Mucosa of descending colon (tissue), 3 donors: ENCODE data around the gene EMX1. TPM values are rescaled to one million over a fixed set of nuclear protein-coding genes. Genes with fewer than 3 reads are reported as not detected.
"Not testable (repeated sequence)": the region's sequence is repeated elsewhere in the genome, so short reads cannot be mapped to it uniquely, and the experiment has no call there.

Source experiments
- ATAC-seq: fragments of 200-7000 bp; cut with Tn5 transposase; one replicate; pipeline ENCODE4 v1.9.1; 2020; ENCODE audit warnings: mild to moderate bottlenecking, moderate library complexity
- DNase-seq, 3 donors: peaks; one replicate each; pipeline ENCODE4 v3.0.0-alpha.2; 2020
- H3K36me3 ChIP-seq: fragments of 200-600 bp; one replicate; pipeline ENCODE4 v1.8.0; 2021; ENCODE audit warnings: low read depth, mild to moderate bottlenecking
- H3K4me1 ChIP-seq: fragments of 200-600 bp; one replicate; pipeline ENCODE4 v1.8.0; 2021; ENCODE audit warnings: low read depth, mild to moderate bottlenecking
- H3K4me3 ChIP-seq: fragments of 200-600 bp; one replicate; pipeline ENCODE4 v1.8.0; 2021; ENCODE audit warnings: mild to moderate bottlenecking
- H3K9me3 ChIP-seq: fragments of 200-600 bp; one replicate; pipeline ENCODE4 v1.8.0; 2021; ENCODE audit warnings: mild to moderate bottlenecking
- CTCF ChIP-seq: fragments of 200-600 bp; IDR thresholded peaks from one replicate; pipeline ENCODE4 v1.8.0; 2022; ENCODE audit warnings: antibody characterized with exemption, mild to moderate bottlenecking
- intact Hi-C, 2 donors: fragments of 100-400 bp; cut with DNase I in 1 of 2; cut with micrococcal nuclease in 1 of 2; formaldehyde crosslinking; loops; one replicate each; pipeline versions ENCODE4 v1.11.0 to v1.11.1; 2022; cut with DNase I, micrococcal nuclease
- total RNA-seq, 3 donors: library from RNA; stranded (reverse); fragmentation: NEBNext Ultra II Directional in 2 of 3; extraction: Animal tissue kit (Norgen Biotek cat#: 25700) in 2 of 3; gene quantifications; one replicate each; pipeline versions ENCODE4 v1.2.1 to v1.2.4, GENCODE V29; 2021 to 2023
- donor health status: DM: no; HTN: no; CAD: no; lungs with moderate emphysema.
- donor health status: DM: no; HTN: no; CAD: no.
- donor health status: DM: no; HTN: yes; CAD: no.

EMX1 gene
- total RNA-seq, 3 donors from 2014 or later, result 0.96 to 3.6 (median 1.6) TPM

DNA sequence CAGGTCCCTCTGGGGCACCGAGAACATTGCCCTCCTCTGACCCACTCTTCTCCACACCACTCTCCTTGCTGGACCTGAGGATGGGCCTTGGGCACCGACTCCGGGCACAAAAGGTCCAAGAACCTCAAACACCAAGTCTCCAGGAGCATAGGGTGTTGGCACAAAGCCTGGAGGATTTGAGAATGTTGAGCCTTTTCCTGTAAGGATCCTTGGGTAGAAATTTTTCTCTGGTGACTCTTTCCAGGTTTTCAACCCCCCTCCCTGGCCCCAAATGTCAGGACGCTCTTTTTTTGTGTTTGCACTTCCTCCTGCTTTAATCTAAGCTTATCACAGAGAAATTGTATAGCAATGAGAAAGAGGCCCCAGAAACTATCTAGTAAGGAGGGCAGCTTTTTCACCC, 20.9 kb upstream of the EMX1 start:
- no peak for TF ChIP-seq CTCF
- intact Hi-C loops, result loop anchor here (10.0 kb wide), 2 partner anchors 188 to 278 kb away; no protein-coding TSS in a partner anchor
- Histone ChIP-seq H3K36me3 (no peaks in the 10 kb centered on the region), H3K4me3 (no peak overlapping the region), H3K9me3 (no peaks in the 10 kb centered on the region), H3K4me1 (peaks cover 11% of the 10 kb centered on the region)
- no peak for ATAC-seq
- DNase-seq, result no peak

DNA sequence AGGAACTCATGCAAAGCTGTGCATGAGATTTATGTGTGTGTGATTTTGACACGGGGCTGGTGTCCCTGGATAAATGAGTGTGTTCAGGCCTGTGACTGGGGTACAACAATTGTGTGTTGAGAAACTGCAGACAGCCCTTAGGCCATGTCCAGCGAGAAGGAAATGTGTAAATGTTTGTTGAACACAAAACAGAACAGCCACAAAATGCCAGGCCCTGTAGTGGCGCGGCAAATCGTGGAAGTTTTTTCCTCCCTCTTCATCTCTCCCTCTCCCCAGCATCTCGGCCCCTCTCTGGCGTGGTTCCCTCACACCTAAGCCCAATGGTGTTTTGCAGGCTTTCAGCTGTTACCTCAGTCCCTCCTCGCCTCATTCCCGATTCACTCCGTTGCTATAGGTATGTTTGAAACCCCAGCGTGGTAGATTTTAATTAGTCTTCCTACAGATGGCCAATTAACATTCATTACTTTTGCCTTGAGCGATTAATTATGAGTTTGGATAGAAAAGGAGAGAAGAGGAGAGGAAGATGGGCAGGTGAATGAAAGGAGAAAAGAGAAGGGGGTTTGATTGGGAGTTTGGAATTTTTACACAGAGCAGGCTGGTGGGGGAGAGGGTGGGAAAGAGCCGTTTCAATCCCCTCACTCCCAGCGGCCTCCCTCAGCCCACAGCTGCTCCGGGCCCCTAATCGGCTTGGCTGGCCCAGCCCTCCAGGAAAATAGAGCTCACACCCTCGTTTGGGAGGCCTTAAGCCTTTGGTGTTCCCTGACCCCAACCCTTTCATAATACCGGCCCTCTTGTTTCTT, 19.3 kb upstream of the EMX1 start:
- peaks cover 11% of the 10 kb centered on the region for H3K4me1 ChIP-seq
- ATAC-seq (no peak), DNase-seq (no peak)
- intact Hi-C loops, result loop anchor here (10.0 kb wide), 2 partner anchors 187 to 277 kb away; no protein-coding TSS in a partner anchor
- no peaks in the 10 kb centered on the region for H3K36me3 ChIP-seq
- no peak for TF ChIP-seq CTCF
- H3K9me3 ChIP-seq, result no peaks in the 10 kb centered on the region
- H3K4me3 ChIP-seq, result no peak overlapping the region

DNA sequence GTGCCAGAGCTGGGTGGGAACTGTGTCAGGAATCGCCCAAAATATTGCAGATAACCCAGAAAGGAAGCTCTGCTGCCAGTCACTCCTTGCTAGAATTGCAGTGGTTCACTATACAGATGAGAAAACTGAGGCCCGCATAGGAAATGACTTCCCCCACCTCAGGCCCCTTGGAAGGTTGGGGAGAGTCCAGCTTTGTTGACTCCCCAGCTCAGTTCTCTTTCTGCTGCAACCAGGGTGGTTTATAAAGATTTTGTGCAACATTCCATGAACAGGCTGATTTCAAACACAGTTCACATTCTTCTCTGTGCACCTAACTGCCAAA, 18.8 kb upstream of the EMX1 start:
- no peak for TF ChIP-seq CTCF
- H3K9me3 ChIP-seq, result no peaks in the 10 kb centered on the region
- ATAC-seq (no peak), DNase-seq (no peak)
- H3K36me3 ChIP-seq, result no peaks in the 10 kb centered on the region
- no peak overlapping the region for H3K4me3 ChIP-seq
- intact Hi-C loops, result loop anchor here (10.0 kb wide), 2 partner anchors 186 to 276 kb away; no protein-coding TSS in a partner anchor
- peaks cover 11% of the 10 kb centered on the region for H3K4me1 ChIP-seq

GRCh38 chr2:72900191-72900825, 17.0 kb upstream of the EMX1 start:
- peaks cover 7% of the 10 kb centered on the region for H3K4me1 ChIP-seq
- intact Hi-C loops, result no loop called here
- H3K36me3 ChIP-seq, result no peaks in the 10 kb centered on the region
- ATAC-seq (no peak), DNase-seq (no peak)
- no peak overlapping the region for H3K4me3 ChIP-seq
- H3K9me3 ChIP-seq, result no peaks in the 10 kb centered on the region
- TF ChIP-seq CTCF, result no peak

GRCh38 chr2:72901426-72901825, 15.9 kb upstream of the EMX1 start:
- H3K4me3 ChIP-seq, result no peak overlapping the region
- no peaks in the 10 kb centered on the region for H3K36me3 ChIP-seq
- ATAC-seq, result no peak
- intact Hi-C loops, result no loop called here
- TF ChIP-seq CTCF, result no peak
- no peaks in the 10 kb centered on the region for H3K9me3 ChIP-seq
- DNase-seq, result no peak
- H3K4me1 ChIP-seq, result no peaks in the 10 kb centered on the region

- H3K4me1 ChIP-seq, H3K4me3 ChIP-seq, H3K36me3 ChIP-seq, H3K9me3 ChIP-seq, intact Hi-C loops, DNase-seq, ATAC-seq: not testable (repeated sequence)
These were observed 9.9 kb upstream of the EMX1 start for GRCh38 chr2:72907369-72907768.
